ENCODE results near the gene DLAT. TPM values are rescaled to one million over a fixed set of nuclear protein-coding genes. Genes with fewer than 3 reads are reported as not detected.

DLAT gene
- polyA plus RNA-seq, 3 donors: 51.7 to 57.5 (median 52.8) TPM

Other genes starting within 250 kb of the DLAT start
- 10 to 100 TPM; 40.8 to 41.7 (median 41.2) TPM for gene ALG9, start 153.8 kb upstream of the DLAT start, polyA plus RNA-seq (ENCODE audit: insufficient read length in 3 of 3)
- gene FDXACB1, start 146.2 kb upstream of the DLAT start, polyA plus RNA-seq (ENCODE audit: insufficient read length in 3 of 3): 1 to 10 TPM; 5.8 to 6.0 (median 6.0) TPM
- gene CFAP68, start 145.9 kb upstream of the DLAT start, polyA plus RNA-seq (ENCODE audit: insufficient read length in 3 of 3): 10 to 100 TPM; 57.4 to 59.3 (median 59.0) TPM
- gene CRYAB, start 113.6 kb upstream of the DLAT start, polyA plus RNA-seq (ENCODE audit: insufficient read length in 3 of 3): 10 to 100 TPM; 52.8 to 63.8 (median 58.6) TPM
- 1 to 10 TPM; 1.2 to 1.6 (median 1.2) TPM for gene HSPB2, start 112.7 kb upstream of the DLAT start, polyA plus RNA-seq (ENCODE audit: insufficient read length in 3 of 3)
- 10 to 100 TPM; 12.4 to 13.7 (median 12.8) TPM for gene C11orf52, start 106.5 kb upstream of the DLAT start, polyA plus RNA-seq (ENCODE audit: insufficient read length in 3 of 3)
- gene DIXDC1, start 88.1 kb upstream of the DLAT start, polyA plus RNA-seq (ENCODE audit: insufficient read length in 3 of 3): 10 to 100 TPM; 18.8 to 22.2 (median 21.1) TPM
- gene PIH1D2, start 48.6 kb downstream of the DLAT start, polyA plus RNA-seq (ENCODE audit: insufficient read length in 3 of 3): 10 to 100 TPM in 2 of 3 donors, 1 to 10 TPM in 1; 9.7 to 11.8 (median 10.8) TPM
- 10 to 100 TPM; 59.2 to 69.5 (median 60.9) TPM for gene NKAPD1, start 48.9 kb downstream of the DLAT start, polyA plus RNA-seq (ENCODE audit: insufficient read length in 3 of 3)
- 10 to 100 TPM; 73.5 to 88.0 (median 83.7) TPM for gene TIMM8B, start 61.3 kb downstream of the DLAT start, polyA plus RNA-seq (ENCODE audit: insufficient read length in 3 of 3)
- 100 to 1,000 TPM; 195 to 225 (median 199) TPM for gene SDHD, start 61.5 kb downstream of the DLAT start, polyA plus RNA-seq (ENCODE audit: insufficient read length in 3 of 3)
- 1 to 10 TPM; 6.2 to 9.5 (median 9.3) TPM for gene IL18, start 138.7 kb downstream of the DLAT start, polyA plus RNA-seq (ENCODE audit: insufficient read length in 3 of 3)
- under 1 TPM in 1 of 3 donors, not detected in 2; 0.11 TPM for gene TEX12, start 142.0 kb downstream of the DLAT start, polyA plus RNA-seq (ENCODE audit: insufficient read length in 3 of 3)
- 1 to 10 TPM; 2.5 to 3.1 (median 2.6) TPM for gene BCO2, start 150.1 kb downstream of the DLAT start, polyA plus RNA-seq (ENCODE audit: insufficient read length in 3 of 3)
- 10 to 100 TPM; 44.6 to 50.9 (median 48.1) TPM for gene PTS, start 201.0 kb downstream of the DLAT start, polyA plus RNA-seq (ENCODE audit: insufficient read length in 3 of 3)
- gene PLET1, start 235.5 kb downstream of the DLAT start, polyA plus RNA-seq (ENCODE audit: insufficient read length in 3 of 3): not detected

Data from right renal cortex interstitium (tissue), 3 donors.